HepG2 (cell line): Measurements from ENCODE around the gene CSHL1. TPM values are rescaled to one million over a fixed set of nuclear protein-coding genes. Genes with fewer than 3 reads are reported as not detected.

ENCODE experiments used
- ADNP ChIP-seq: sonication (generic); formaldehyde crosslinking; IDR thresholded peaks from 2 replicates; pipeline ENCODE4 v1.4.0; 2020; ENCODE audit warnings: missing genetic modification reagents
- E2F2 ChIP-seq: sonication (generic); formaldehyde crosslinking; IDR thresholded peaks from 2 replicates; pipeline ENCODE4 v1.4.0; 2020; ENCODE audit warnings: missing genetic modification reagents, borderline replicate concordance
- EHMT2 ChIP-seq: fragments of 200-600 bp; sonication (generic); IDR thresholded peaks from 2 replicates; pipeline ENCODE4 v1.7.0; 2017; ENCODE audit warnings: antibody characterized with exemption, low read depth, low read length, borderline replicate concordance
- HMG20A ChIP-seq: IDR thresholded peaks from 2 replicates; pipeline ENCODE4 v1.6.1; 2016; ENCODE audit warnings: borderline replicate concordance
- KLF12 ChIP-seq: sonication (generic); formaldehyde crosslinking; IDR thresholded peaks from 2 replicates; pipeline ENCODE4 v1.4.0; 2020; ENCODE audit warnings: missing genetic modification reagents, borderline replicate concordance
- MAZ ChIP-seq, 2 experiments: sonication (generic) in 1 of 2; formaldehyde crosslinking in 1 of 2; IDR thresholded peaks; 2 replicates each; pipeline versions ENCODE4 v1.5.0 to v1.6.1; 2012 to 2020; ENCODE audit warnings: low read depth in 2 of 2, mild to moderate bottlenecking in 2 of 2, borderline replicate concordance in 1 of 2, improper control_type of control experiment in 1 of 2, low read length in 1 of 2, missing genetic modification reagents in 1 of 2, moderate library complexity in 1 of 2
- NFYB ChIP-seq: sonication (generic); formaldehyde crosslinking; IDR thresholded peaks from 2 replicates; pipeline ENCODE4 v1.4.0; 2020; ENCODE audit warnings: missing genetic modification reagents
- PATZ1 ChIP-seq: sonication (generic); formaldehyde crosslinking; IDR thresholded peaks from 2 replicates; pipeline ENCODE4 v1.4.0; 2020; ENCODE audit warnings: missing genetic modification reagents
- SALL1 ChIP-seq: sonication (generic); formaldehyde crosslinking; IDR thresholded peaks from 2 replicates; pipeline ENCODE4 v1.8.0; 2022; ENCODE audit warnings: mild to moderate bottlenecking, missing genetic modification reagents
- SMAD1 ChIP-seq: sonication (generic); formaldehyde crosslinking; IDR thresholded peaks from 2 replicates; pipeline ENCODE4 v1.4.0; 2020; ENCODE audit warnings: missing genetic modification reagents, low read depth, mild to moderate bottlenecking, borderline replicate concordance
- SYNCRIP ChIP-seq: fragments of 200-400 bp; formaldehyde crosslinking; IDR thresholded peaks from 2 replicates; pipeline ENCODE4 v1.6.1; 2018; ENCODE audit warnings: mild to moderate bottlenecking, low read depth, low read length; ENCODE audit not compliant: insufficient read depth
- TAF1 ChIP-seq: sonication (generic); formaldehyde crosslinking; IDR thresholded peaks from 2 replicates; pipeline ENCODE4 v1.4.0; 2020; ENCODE audit warnings: missing genetic modification reagents
- ZBTB4 ChIP-seq: sonication (generic); formaldehyde crosslinking; IDR thresholded peaks from 2 replicates; pipeline ENCODE4 v1.4.0; 2020; ENCODE audit warnings: missing genetic modification reagents, mild to moderate bottlenecking, borderline replicate concordance
- ZNF383 ChIP-seq: sonication (generic); formaldehyde crosslinking; IDR thresholded peaks from 2 replicates; pipeline ENCODE4 v1.4.0; 2020; ENCODE audit warnings: missing genetic modification reagents, mild to moderate bottlenecking, borderline replicate concordance
- ZNF549 ChIP-seq: sonication (generic); formaldehyde crosslinking; IDR thresholded peaks from 2 replicates; pipeline ENCODE4 v1.5.0; 2020; ENCODE audit warnings: missing genetic modification reagents
- ZSCAN31 ChIP-seq: sonication (generic); formaldehyde crosslinking; IDR thresholded peaks from 2 replicates; pipeline ENCODE4 v1.5.0; 2020; ENCODE audit warnings: low read depth, mild to moderate bottlenecking, missing genetic modification reagents
- polyA plus RNA-seq, 8 experiments: library from polyadenylated mRNA; depleted of rRNA in 3 of 8; stranded (reverse) in 7 of 8; unstranded in 1 of 8; fragments of >200 nt; fragmentation: Illumina TruSeq in 4 of 8; extraction: Trizol in 4 of 8; gene quantifications; 2 replicates each; pipeline versions ENCODE4 v1.2.1 to v1.2.3, GENCODE V29; 2011 to 2016; ENCODE audit warnings: low read depth in 4 of 8, missing spikeins in 1 of 8, mixed read lengths in 1 of 8; ENCODE audit not compliant: insufficient read depth in 1 of 8
- total RNA-seq, 5 experiments: library from RNA; depleted of rRNA; stranded (reverse); fragments of >200 nt; fragmentation: Illumina TruSeq; extraction: Trizol; gene quantifications; 2 replicates each; pipeline ENCODE4 v1.2.3, GENCODE V29; 2016; ENCODE audit warnings: low read depth in 1 of 5
- TF ChIP-seq, protein P1 (sequence below): sonication (generic); formaldehyde crosslinking; IDR thresholded peaks from 2 replicates; pipeline ENCODE4 v1.5.0; 2020; ENCODE audit warnings: missing genetic modification reagents, mild to moderate bottlenecking, borderline replicate concordance
- TF ChIP-seq, protein P2 (sequence below): sonication (generic); formaldehyde crosslinking; IDR thresholded peaks from 2 replicates; pipeline ENCODE4 v1.9.0; 2021; ENCODE audit warnings: missing genetic modification reagents, borderline replicate concordance

The CSHL1 gene
- total and polyA plus RNA-seq, 2 of the 13 experiments (the other 11 are each of a cell fraction or from before 2014, with no cell fraction given), result not detected

DNA sequence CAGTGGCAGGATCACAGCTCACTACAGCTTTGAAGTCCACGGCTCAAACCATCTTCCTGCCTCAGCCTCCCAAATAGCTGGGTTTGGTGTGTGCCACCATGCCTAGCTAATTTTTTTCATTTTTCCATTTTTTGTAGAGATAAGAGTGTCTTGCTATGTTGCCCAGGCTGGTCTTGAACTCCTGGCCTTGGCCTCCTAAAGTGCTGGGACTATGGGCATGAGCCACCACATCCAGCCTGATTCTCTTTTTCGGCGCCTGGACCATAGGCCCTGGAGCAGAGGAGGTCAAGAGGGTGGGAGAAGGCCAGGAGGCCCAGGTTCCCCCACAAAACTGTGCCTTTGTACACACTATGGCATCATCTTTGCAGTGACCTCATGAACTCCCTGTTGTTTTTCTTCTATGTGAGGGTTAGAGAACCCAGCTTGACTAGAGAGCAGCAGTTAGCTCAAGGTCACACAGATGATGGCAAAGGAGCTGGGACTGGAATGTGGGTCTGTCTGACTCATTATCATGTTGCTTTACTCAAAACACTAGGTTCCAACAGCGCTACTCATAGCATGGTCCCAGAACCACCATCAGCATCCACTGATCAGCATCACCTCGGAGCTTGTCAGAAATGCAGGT is 45.4 kb upstream of the CSHL1 start (continued):
- TF ChIP-seq ZNF383 (CRISPR knock-in tag) (no peak), E2F2 (CRISPR knock-in tag) (no peak), KLF12 (CRISPR knock-in tag) (no peak), ZNF549 (CRISPR knock-in tag) (no peak), TAF1 (no peak), SMAD1 (CRISPR knock-in tag) (no peak), ADNP (CRISPR knock-in tag) (no peak), PATZ1 (CRISPR knock-in tag) (no peak), MAZ (IDR thresholded peaks at IDR 0.05; ENCODE audit: borderline replicate concordance, low read depth, low read length) (no peak), MAZ (CRISPR knock-in tag; IDR thresholded peaks at IDR 0.05; ENCODE audit: low read depth) (peak; percentile 50; the same call in 1 of the 2 replicates), ZBTB4 (CRISPR knock-in tag) (no peak), NFYB (CRISPR knock-in tag) (no peak), HMG20A (CRISPR knock-in tag) (peak; percentile 89; the same call in 1 of the 2 replicates), EHMT2 (no peak), SYNCRIP (no peak), ZSCAN31 (no peak), SALL1 (CRISPR knock-in tag) (peak; percentile 51; the same call in 1 of the 2 replicates)
- TF ChIP-seq, protein P1, sequence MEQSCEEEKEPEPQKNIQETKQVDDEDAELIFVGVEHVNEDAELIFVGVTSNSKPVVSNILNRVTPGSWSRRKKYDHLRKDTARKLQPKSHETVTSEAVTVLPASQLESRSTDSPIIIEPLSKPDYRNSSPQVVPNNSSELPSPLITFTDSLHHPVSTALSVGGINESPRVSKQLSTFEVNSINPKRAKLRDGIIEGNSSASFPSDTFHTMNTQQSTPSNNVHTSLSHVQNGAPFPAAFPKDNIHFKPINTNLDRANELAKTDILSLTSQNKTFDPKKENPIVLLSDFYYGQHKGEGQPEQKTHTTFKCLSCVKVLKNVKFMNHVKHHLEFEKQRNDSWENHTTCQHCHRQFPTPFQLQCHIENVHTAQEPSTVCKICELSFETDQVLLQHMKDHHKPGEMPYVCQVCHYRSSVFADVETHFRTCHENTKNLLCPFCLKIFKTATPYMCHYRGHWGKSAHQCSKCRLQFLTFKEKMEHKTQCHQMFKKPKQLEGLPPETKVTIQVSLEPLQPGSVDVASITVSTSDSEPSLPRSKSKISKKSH (CRISPR knock-in tag), result no peak
- TF ChIP-seq, protein P2, sequence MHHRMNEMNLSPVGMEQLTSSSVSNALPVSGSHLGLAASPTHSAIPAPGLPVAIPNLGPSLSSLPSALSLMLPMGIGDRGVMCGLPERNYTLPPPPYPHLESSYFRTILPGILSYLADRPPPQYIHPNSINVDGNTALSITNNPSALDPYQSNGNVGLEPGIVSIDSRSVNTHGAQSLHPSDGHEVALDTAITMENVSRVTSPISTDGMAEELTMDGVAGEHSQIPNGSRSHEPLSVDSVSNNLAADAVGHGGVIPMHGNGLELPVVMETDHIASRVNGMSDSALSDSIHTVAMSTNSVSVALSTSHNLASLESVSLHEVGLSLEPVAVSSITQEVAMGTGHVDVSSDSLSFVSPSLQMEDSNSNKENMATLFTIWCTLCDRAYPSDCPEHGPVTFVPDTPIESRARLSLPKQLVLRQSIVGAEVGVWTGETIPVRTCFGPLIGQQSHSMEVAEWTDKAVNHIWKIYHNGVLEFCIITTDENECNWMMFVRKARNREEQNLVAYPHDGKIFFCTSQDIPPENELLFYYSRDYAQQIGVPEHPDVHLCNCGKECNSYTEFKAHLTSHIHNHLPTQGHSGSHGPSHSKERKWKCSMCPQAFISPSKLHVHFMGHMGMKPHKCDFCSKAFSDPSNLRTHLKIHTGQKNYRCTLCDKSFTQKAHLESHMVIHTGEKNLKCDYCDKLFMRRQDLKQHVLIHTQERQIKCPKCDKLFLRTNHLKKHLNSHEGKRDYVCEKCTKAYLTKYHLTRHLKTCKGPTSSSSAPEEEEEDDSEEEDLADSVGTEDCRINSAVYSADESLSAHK (CRISPR knock-in tag), result no peak
